ENCODE results near the gene ZC3H10. TPM values are rescaled to one million over a fixed set of nuclear protein-coding genes. Genes with fewer than 3 reads are reported as not detected.

Gene ZC3H10
- polyA plus RNA-seq, 5 donors, result 5.1 to 6.8 (median 6.2) TPM

GRCh38 chr12:56124133-56124532 lies 6.1 kb downstream of the ZC3H10 start:
- no peak for DNase-seq

- no peak for DNase-seq
Measured at GRCh38 chr12:56126732-56127239, 8.7 kb downstream of the ZC3H10 start.

GRCh38 chr12:56127485-56127887 lies 9.4 kb downstream of the ZC3H10 start:
- no peak for DNase-seq

- peak; percentile 99 to 100 for DNase-seq
Measured at GRCh38 chr12:56127888-56128669, 10.0 kb downstream of the ZC3H10 start, which contains the start of gene ESYT1. TSS of gene ESYT1 (plus strand) at chr12:56128267. CDS start at chr12:56128320, 53 bp downstream.

- no peak for DNase-seq
Measured at GRCh38 chr12:56128670-56129205, 10.7 kb downstream of the ZC3H10 start.

GRCh38 chr12:56129206-56129941 lies 11.3 kb downstream of the ZC3H10 start:
- peak in 1 of 2 donors; percentile 51 for DNase-seq

GRCh38 chr12:56129942-56130495 lies 12.0 kb downstream of the ZC3H10 start:
- no peak for DNase-seq

- DNase-seq, result no peak
Measured at GRCh38 chr12:56130876-56131275, 12.8 kb downstream of the ZC3H10 start.

- DNase-seq, result no peak
Measured at GRCh38 chr12:56134897-56135296, 16.8 kb downstream of the ZC3H10 start.

GRCh38 chr12:56137853-56138571 lies 19.9 kb downstream of the ZC3H10 start:
- DNase-seq, result no peak

GRCh38 chr12:56141946-56142784 lies 24.1 kb downstream of the ZC3H10 start:
- DNase-seq, result no peak

GRCh38 chr12:56143217-56143616 lies 25.2 kb downstream of the ZC3H10 start:
- no peak for DNase-seq

GRCh38 chr12:56143870-56144269 lies 25.8 kb downstream of the ZC3H10 start:
- no peak for DNase-seq

GRCh38 chr12:56145217-56145616 lies 27.2 kb downstream of the ZC3H10 start:
- DNase-seq, result no peak

GRCh38 chr12:56146492-56147460 lies 28.7 kb downstream of the ZC3H10 start:
- peak; percentile 66 to 70 for DNase-seq

GRCh38 chr12:56150563-56150962 lies 32.5 kb downstream of the ZC3H10 start:
- no peak for DNase-seq

GRCh38 chr12:56151672-56152131 lies 33.6 kb downstream of the ZC3H10 start:
- peak in 1 of 2 donors; percentile 38 for DNase-seq

- DNase-seq, result peak; percentile 91
Measured at GRCh38 chr12:56152132-56152755, 34.2 kb downstream of the ZC3H10 start, which contains the start of gene MYL6B. TSS of gene MYL6B (plus strand) at chr12:56152587. CDS start at chr12:56153919, 1,332 bp downstream.

Data from right lung (tissue), 5 donors.